Immature natural killer cell (primary cell): ENCODE measurements around the gene RXRA. TPM values are rescaled to one million over a fixed set of nuclear protein-coding genes. Genes with fewer than 3 reads are reported as not detected.

ENCODE experiments used
- DNase-seq, 3 donors: peaks; one replicate each; pipeline ENCODE4 v3.0.0; 2022; ENCODE audit warnings: mixed read lengths in 1 of 3
- H3K27ac Mint-ChIP-seq, 6 donors: one replicate each; pipeline ENCODE4 v1.8.0; 2020; ENCODE audit warnings: mixed read lengths in 6 of 6, mild to moderate bottlenecking in 5 of 6, inconsistent platforms in 4 of 6, moderate library complexity in 3 of 6
- H3K27me3 Mint-ChIP-seq, 3 donors: one replicate each; pipeline ENCODE4 v1.8.0; 2020 to 2021; ENCODE audit warnings: low read depth in 3 of 3, mild to moderate bottlenecking in 3 of 3, mixed read lengths in 3 of 3, moderate library complexity in 3 of 3, inconsistent platforms in 1 of 3
- H3K36me3 Mint-ChIP-seq, 3 donors: one replicate each; pipeline ENCODE4 v1.8.0; 2020; ENCODE audit warnings: mixed read lengths in 3 of 3, inconsistent platforms in 2 of 3, mild to moderate bottlenecking in 2 of 3
- H3K4me1 Mint-ChIP-seq, 2 donors: one replicate each; pipeline ENCODE4 v1.8.0; 2020; ENCODE audit warnings: inconsistent platforms in 2 of 2, mild to moderate bottlenecking in 2 of 2, mixed read lengths in 2 of 2, moderate library complexity in 1 of 2
- H3K4me3 Mint-ChIP-seq, 5 donors: one replicate each; pipeline ENCODE4 v1.8.0; 2020; ENCODE audit warnings: mild to moderate bottlenecking in 5 of 5, mixed read lengths in 5 of 5, inconsistent platforms in 3 of 5, moderate library complexity in 3 of 5
- H3K9me3 Mint-ChIP-seq, 6 donors: one replicate each; pipeline ENCODE4 v1.8.0; 2020; ENCODE audit warnings: mild to moderate bottlenecking in 6 of 6, mixed read lengths in 6 of 6, inconsistent platforms in 4 of 6, moderate library complexity in 3 of 6
- polyA plus RNA-seq, 3 donors: library from polyadenylated mRNA; unstranded; fragments of 300-500 nt; fragmentation: Illumina TruSeq; gene quantifications; one replicate each; pipeline ENCODE4 v1.2.3, GENCODE V29; 2021

The RXRA gene
- polyA plus RNA-seq, 3 donors from 2014 or later = 1.0 to 4.4 (median 1.9) TPM

- Mint-ChIP-seq H3K4me3 (no peak overlapping the region), H3K4me1 (peaks cover 9 to 31% of the 10 kb centered on the region in 2 donors), H3K9me3 (no peaks in the 10 kb centered on the region), H3K27me3 (peaks cover 0 to 10% (median 7%) of the 10 kb centered on the region in 3 donors), H3K27ac (peak overlapping the region in 2 of 6 donors; percentile 6 to 74), H3K36me3 (no peaks in the 10 kb centered on the region)
- no peak for DNase-seq
These were observed 48.7 kb downstream of the RXRA start for GRCh38 chr9:134375011-134375390.

- Mint-ChIP-seq H3K27me3 (peaks cover 0 to 8% (median 7%) of the 10 kb centered on the region in 3 donors), H3K9me3 (no peaks in the 10 kb centered on the region), H3K4me3 (no peak overlapping the region), H3K27ac (peak overlapping the region in 4 of 6 donors; percentile 6 to 74 (median 39)), H3K4me1 (peaks cover 9 to 33% of the 10 kb centered on the region in 2 donors), H3K36me3 (no peaks in the 10 kb centered on the region)
- no peak for DNase-seq
These were observed 49.5 kb downstream of the RXRA start for GRCh38 chr9:134375430-134376385.

- H3K36me3 Mint-ChIP-seq = no peaks in the 10 kb centered on the region
- DNase-seq = no peak
- H3K9me3 Mint-ChIP-seq = no peaks in the 10 kb centered on the region
- peaks cover 1 to 13% (median 8%) of the 10 kb centered on the region in 3 donors for H3K27me3 Mint-ChIP-seq
- H3K4me3 Mint-ChIP-seq = peak overlapping the region in 1 of 5 donors; percentile 6
- peak overlapping the region in 4 of 6 donors; percentile 6 to 74 (median 39) for H3K27ac Mint-ChIP-seq
- H3K4me1 Mint-ChIP-seq = peaks cover 15 to 40% of the 10 kb centered on the region in 2 donors
These were observed 50.3 kb downstream of the RXRA start for GRCh38 chr9:134376386-134377142.

GRCh38 chr9:134377143-134377484, 50.9 kb downstream of the RXRA start:
- peaks cover 0 to 1% (median 0%) of the 10 kb centered on the region in 6 donors for H3K9me3 Mint-ChIP-seq
- H3K4me3 Mint-ChIP-seq = no peak overlapping the region
- DNase-seq = no peak
- no peak overlapping the region for H3K27ac Mint-ChIP-seq
- no peaks in the 10 kb centered on the region for H3K36me3 Mint-ChIP-seq
- peaks cover 7 to 18% (median 11%) of the 10 kb centered on the region in 3 donors for H3K27me3 Mint-ChIP-seq
- H3K4me1 Mint-ChIP-seq = peaks cover 20 to 44% of the 10 kb centered on the region in 2 donors

DNA sequence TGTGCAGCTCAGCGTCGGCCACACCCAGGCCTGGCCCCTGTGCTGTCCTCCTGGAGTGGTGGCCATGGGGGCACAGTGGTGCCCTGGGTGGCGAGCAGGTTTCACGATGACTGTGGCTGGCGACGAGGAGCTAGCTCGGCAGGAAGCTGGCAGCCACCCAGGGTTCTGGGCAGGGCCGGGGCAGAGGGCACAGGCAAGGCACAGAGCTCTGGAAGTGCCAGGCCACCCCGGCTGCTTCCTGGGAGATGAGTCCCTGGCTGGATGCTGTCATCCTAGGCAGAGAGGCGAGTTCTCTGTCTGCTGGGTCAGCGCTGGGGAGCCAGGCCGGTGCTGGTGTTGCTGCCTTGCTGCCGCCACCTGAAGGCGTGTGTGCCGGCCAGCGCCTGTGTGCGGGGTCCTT, 51.7 kb downstream of the RXRA start:
- Mint-ChIP-seq H3K9me3 (peaks cover 0 to 2% (median 0%) of the 10 kb centered on the region in 6 donors), H3K27ac (peak overlapping the region in 1 of 6 donors; percentile 53), H3K27me3 (peaks cover 10 to 23% (median 12%) of the 10 kb centered on the region in 3 donors), H3K36me3 (no peaks in the 10 kb centered on the region), H3K4me3 (no peak overlapping the region), H3K4me1 (peaks cover 28 to 48% of the 10 kb centered on the region in 2 donors)
- DNase-seq = no peak

DNA sequence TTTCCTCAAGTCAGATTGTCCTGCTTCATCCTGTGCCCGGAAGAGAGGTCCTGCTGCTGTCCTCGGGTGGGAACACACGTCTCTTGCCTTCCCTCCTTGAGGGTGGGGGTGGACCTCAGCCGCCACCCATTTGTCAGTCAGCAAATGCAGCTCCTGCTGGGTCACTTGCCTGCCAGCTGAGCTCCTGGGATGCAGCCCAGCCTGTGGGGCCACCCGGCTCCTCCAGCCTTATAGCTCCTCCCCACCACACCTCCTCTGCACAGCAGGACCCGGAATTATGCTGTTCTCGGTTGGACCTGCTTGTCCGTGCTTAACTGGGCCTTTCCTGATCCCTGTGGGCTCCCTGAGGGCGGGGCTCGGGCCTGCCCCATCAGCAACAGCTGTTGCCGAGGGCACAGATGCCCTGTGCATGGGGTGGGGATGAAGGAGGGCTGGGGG, 52.7 kb downstream of the RXRA start:
- Mint-ChIP-seq H3K27ac (no peak overlapping the region), H3K4me3 (no peak overlapping the region), H3K36me3 (no peaks in the 10 kb centered on the region), H3K4me1 (peaks cover 30 to 49% of the 10 kb centered on the region in 2 donors), H3K27me3 (peaks cover 13 to 21% (median 16%) of the 10 kb centered on the region in 3 donors), H3K9me3 (peaks cover 0 to 2% (median 0%) of the 10 kb centered on the region in 6 donors)
- no peak for DNase-seq

DNA sequence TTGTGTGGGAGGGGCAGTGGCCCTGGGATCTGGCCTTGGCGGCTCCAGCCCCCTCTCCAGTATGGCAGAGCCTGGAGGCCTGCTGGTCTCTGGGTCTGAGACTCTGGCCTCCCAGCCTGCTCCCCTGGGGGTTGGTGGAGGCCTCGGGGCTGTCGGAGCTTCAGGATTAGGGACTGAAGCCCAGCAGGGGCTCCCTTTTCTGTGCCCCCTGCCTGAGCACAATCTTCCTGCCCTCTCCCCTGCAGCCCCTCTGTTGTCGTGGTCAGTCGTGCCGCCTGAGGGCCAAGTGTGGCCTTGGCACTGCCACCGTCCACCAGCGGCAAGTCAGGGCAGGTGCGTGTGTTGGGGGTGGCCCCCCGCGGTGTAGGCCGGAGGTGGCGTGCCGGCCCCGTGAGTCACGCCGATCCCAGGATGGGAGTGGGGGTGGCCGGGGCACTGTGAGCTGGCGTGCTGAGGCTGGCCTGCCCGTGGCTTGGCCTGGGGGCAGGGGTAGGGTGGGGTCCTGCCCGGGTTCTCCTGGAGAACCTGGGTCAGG, 53.6 kb downstream of the RXRA start:
- H3K27ac Mint-ChIP-seq = no peak overlapping the region
- DNase-seq = no peak

DNA sequence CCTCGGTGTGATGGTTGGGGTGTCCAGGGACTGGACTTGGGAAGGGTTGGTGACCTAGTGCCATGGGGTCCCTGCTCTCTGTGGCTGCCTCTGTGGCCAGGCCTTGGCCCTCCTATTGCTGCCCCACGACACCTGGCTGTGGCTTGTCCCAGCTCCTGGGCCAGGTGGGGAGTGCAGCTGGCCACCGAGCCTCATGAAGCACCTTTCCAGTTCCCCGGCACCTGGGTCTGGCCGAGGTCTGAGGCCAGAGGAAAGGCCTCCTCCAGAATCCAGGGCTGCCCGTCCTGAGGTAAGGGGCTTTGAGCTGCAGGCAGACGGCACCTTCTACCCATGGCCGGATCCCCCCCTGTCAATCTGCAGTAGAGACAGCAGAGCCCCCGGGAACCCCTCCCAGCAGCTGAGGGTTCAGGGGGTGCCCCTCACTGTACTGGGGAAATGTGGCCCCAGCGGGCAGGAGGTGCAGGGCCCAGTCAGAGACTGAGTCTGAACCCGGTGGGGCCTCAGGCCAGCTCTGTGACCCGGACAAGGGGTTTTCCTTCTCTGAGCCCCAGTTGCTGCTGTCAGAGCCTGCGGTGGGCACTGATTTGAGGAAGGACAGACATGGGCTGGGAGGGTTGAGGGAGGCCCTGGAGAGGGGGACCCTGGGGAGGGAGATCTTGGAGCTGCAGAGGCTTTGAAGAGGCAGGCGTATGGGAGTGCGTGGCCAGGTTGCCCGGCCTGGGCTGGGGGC, 54.5 kb downstream of the RXRA start:
- Mint-ChIP-seq H3K4me1 (peaks cover 38 to 57% of the 10 kb centered on the region in 2 donors), H3K36me3 (no peaks in the 10 kb centered on the region), H3K27ac (peak overlapping the region in 4 of 6 donors; percentile 85 to 98 (median 91)), H3K9me3 (peaks cover 0 to 2% (median 0%) of the 10 kb centered on the region in 6 donors), H3K4me3 (peak overlapping the region in 3 of 5 donors; percentile 39 to 92 (median 45)), H3K27me3 (peaks cover 13 to 21% (median 16%) of the 10 kb centered on the region in 3 donors)
- DNase-seq = no peak

More for the DNA sequence above, 53.6 kb downstream of the RXRA start:
- Mint-ChIP-seq H3K4me1 (peaks cover 38 to 54% of the 10 kb centered on the region in 2 donors), H3K4me3 (no peak overlapping the region), H3K36me3 (no peaks in the 10 kb centered on the region), H3K9me3 (peaks cover 0 to 2% (median 0%) of the 10 kb centered on the region in 6 donors), H3K27me3 (peaks cover 13 to 21% (median 16%) of the 10 kb centered on the region in 3 donors)

DNA sequence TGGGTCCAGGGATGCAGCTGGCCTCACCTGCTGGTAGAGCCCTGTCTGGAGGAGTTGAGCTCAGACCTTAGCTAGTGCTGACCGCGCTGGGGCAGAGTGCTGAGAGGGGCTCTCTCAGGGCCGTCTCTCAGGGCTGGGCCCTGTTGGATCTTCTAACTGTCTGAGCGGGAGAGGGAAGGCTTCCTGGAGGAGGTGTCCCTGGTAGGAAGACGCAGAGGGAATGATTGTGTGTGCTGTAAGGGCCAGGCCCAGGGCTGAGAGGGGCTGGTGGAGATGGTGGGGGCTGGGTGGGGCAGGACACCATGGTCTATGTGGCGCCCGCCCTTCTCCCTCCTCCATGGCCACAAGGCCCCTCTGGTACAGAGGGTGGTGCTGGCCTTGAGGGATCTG, 55.0 kb downstream of the RXRA start:
- peaks cover 38 to 58% of the 10 kb centered on the region in 2 donors for H3K4me1 Mint-ChIP-seq
- H3K27ac Mint-ChIP-seq = peak overlapping the region; percentile 8 to 98 (median 91)
- H3K36me3 Mint-ChIP-seq = no peaks in the 10 kb centered on the region
- no peak for DNase-seq
- H3K27me3 Mint-ChIP-seq = peaks cover 13 to 19% (median 15%) of the 10 kb centered on the region in 3 donors
- H3K9me3 Mint-ChIP-seq = peaks cover 0 to 2% (median 0%) of the 10 kb centered on the region in 6 donors
- peak overlapping the region in 3 of 5 donors; percentile 39 to 92 (median 45) for H3K4me3 Mint-ChIP-seq

DNA sequence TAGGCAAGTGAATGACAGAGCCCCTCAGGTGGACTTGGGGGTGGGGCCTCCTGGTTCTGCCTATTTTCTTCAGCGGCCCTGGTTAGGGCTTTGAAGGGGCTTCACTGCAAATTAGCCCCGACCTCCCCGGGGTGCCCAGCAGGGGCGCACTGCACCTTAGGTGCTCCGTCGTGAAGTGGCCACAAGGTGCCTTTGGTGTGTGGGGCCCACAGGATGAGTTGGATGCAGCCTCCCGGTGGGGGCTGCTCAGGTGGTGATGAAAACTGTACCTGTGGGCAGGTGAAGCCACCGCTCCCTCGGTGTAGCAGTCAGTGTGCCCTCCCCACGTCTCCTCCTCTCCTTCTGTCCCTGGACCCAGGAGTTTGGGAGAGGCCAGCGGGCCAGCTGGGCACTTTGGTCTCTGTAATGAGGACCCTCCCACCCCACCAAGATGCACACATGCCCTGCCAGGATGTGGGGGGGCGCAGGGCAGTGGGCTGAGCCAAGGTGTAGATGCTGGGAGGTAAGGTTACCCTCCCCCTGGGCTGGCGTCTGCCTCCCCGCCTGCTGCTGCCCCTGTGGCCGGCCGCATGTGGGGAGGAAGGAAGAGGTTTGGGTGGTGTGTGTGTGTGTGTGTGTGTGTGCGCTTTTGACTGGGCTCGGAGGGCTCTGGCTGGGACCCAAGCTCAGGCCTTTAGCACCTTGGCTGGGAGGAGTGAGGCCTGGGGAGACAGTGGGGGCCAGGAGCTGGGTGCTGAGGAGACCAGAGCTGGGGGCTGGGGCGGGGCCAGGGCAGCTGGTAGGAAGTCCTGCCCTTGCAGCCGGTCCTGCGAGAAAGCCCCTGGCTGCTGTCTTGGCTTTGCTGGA, 55.6 kb downstream of the RXRA start:
- H3K4me1 Mint-ChIP-seq = peaks cover 38 to 60% of the 10 kb centered on the region in 2 donors
- H3K4me3 Mint-ChIP-seq = peak overlapping the region; percentile 84 to 93 (median 88)
- H3K27me3 Mint-ChIP-seq = peaks cover 12 to 16% (median 13%) of the 10 kb centered on the region in 3 donors
- DNase-seq = peak; percentile 87 to 88 (median 88)
- peak overlapping the region; percentile 84 to 98 (median 91) for H3K27ac Mint-ChIP-seq
- H3K9me3 Mint-ChIP-seq = peaks cover 0 to 2% (median 0%) of the 10 kb centered on the region in 6 donors
- no peaks in the 10 kb centered on the region for H3K36me3 Mint-ChIP-seq

DNA sequence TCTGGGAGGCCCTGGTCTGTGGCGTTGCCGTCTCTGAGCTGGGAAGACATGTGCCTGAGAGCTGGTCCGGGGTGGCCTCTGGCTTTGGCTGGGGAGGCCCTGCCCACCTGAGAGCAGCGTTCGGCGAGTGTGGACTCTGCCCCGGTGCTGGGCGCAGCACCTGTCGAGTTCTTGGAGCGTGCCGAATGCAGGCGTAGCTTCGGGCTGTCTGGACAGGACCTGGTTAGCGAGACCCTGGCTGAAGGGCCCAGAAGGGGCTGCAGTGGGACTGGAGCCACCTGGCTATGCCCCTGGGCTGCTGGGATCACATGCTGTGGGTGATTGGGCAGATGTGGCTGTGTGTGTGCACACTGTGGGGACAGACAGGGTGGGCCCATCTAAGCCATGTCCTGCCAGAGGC, 56.5 kb downstream of the RXRA start:
- no peaks in the 10 kb centered on the region for H3K36me3 Mint-ChIP-seq
- peak overlapping the region; percentile 84 to 98 (median 91) for H3K27ac Mint-ChIP-seq
- H3K27me3 Mint-ChIP-seq = peaks cover 13 to 16% (median 14%) of the 10 kb centered on the region in 3 donors
- H3K4me1 Mint-ChIP-seq = peaks cover 38 to 65% of the 10 kb centered on the region in 2 donors
- H3K9me3 Mint-ChIP-seq = peaks cover 0 to 2% (median 0%) of the 10 kb centered on the region in 6 donors
- H3K4me3 Mint-ChIP-seq = peak overlapping the region; percentile 84 to 93 (median 88)
- DNase-seq = no peak

GRCh38 chr9:134383148-134383547, 56.9 kb downstream of the RXRA start:
- Mint-ChIP-seq H3K4me1 (peaks cover 42 to 65% of the 10 kb centered on the region in 2 donors), H3K4me3 (peak overlapping the region; percentile 84 to 93 (median 88)), H3K27me3 (peaks cover 13 to 17% (median 16%) of the 10 kb centered on the region in 3 donors), H3K36me3 (no peaks in the 10 kb centered on the region), H3K9me3 (peaks cover 0 to 2% (median 0%) of the 10 kb centered on the region in 6 donors), H3K27ac (peak overlapping the region in 5 of 6 donors; percentile 66 to 98 (median 92))
- DNase-seq = no peak
